Hepatocyte (in vitro differentiated cells): Measurements from ENCODE around the gene IGFL2. TPM values are rescaled to one million over a fixed set of nuclear protein-coding genes. Genes with fewer than 3 reads are reported as not detected.

Source experiments
- DNase-seq: peaks from one replicate; pipeline ENCODE4 v3.0.0-alpha.2; 2016; ENCODE audit warnings: low spot score
- H2AFZ ChIP-seq: fragments of 200-600 bp; sonication (generic); 2 replicates; pipeline ENCODE4 v1.6.0; 2016; ENCODE audit warnings: antibody characterized with exemption, mild to moderate bottlenecking
- H3K27ac ChIP-seq: fragments of 200-600 bp; sonication (generic); 2 replicates; pipeline ENCODE4 v1.5.1; 2016; ENCODE audit warnings: mild to moderate bottlenecking
- H3K27me3 ChIP-seq: fragments of 200-600 bp; sonication (generic); 2 replicates; pipeline ENCODE4 v1.6.1; 2016
- H3K36me3 ChIP-seq: fragments of 200-600 bp; sonication (generic); replicated peaks from 2 replicates; pipeline ENCODE4 v1.5.1; 2016; ENCODE audit warnings: low read depth; ENCODE audit not compliant: insufficient read depth
- H3K4me1 ChIP-seq: fragments of 200-600 bp; sonication (generic); 2 replicates; pipeline ENCODE4 v1.5.1; 2016; ENCODE audit warnings: mild to moderate bottlenecking, moderate library complexity; ENCODE audit not compliant: insufficient read depth
- H3K4me2 ChIP-seq: fragments of 200-600 bp; sonication (generic); 2 replicates; pipeline ENCODE4 v1.6.0; 2016
- H3K4me3 ChIP-seq: fragments of 200-600 bp; sonication (generic); 2 replicates; pipeline ENCODE4 v1.5.1; 2016; ENCODE audit warnings: mild to moderate bottlenecking
- H3K79me2 ChIP-seq: fragments of 200-600 bp; sonication (generic); 2 replicates; pipeline ENCODE4 v1.6.0; 2017; ENCODE audit warnings: mild to moderate bottlenecking
- H3K9me2 ChIP-seq: fragments of 200-600 bp; sonication (generic); replicated peaks from 2 replicates; pipeline ENCODE4 v1.6.0; 2017; ENCODE audit warnings: mild to moderate bottlenecking; ENCODE audit not compliant: insufficient read depth
- H3K9me3 ChIP-seq: fragments of 200-600 bp; sonication (generic); 2 replicates; pipeline ENCODE4 v1.5.1; 2016; ENCODE audit warnings: low read depth, mild to moderate bottlenecking
- H4K20me1 ChIP-seq: fragments of 200-600 bp; sonication (generic); 2 replicates; pipeline ENCODE4 v1.6.0; 2016; ENCODE audit warnings: mild to moderate bottlenecking; ENCODE audit not compliant: insufficient read depth, poor library complexity, severe bottlenecking
- CTCF ChIP-seq: fragments of 200-600 bp; sonication (generic); IDR thresholded peaks from 2 replicates; pipeline ENCODE4 v1.5.1; 2016; ENCODE audit warnings: antibody characterized with exemption, mild to moderate bottlenecking; ENCODE audit not compliant: poor library complexity
- EZH2 ChIP-seq: fragments of 200-600 bp; sonication (generic); IDR thresholded peaks from 2 replicates; pipeline ENCODE4 v1.6.1; 2016; ENCODE audit warnings: antibody characterized with exemption, mild to moderate bottlenecking, borderline replicate concordance
- EZH2phosphoT487 ChIP-seq: fragments of 200-600 bp; sonication (generic); IDR thresholded peaks from one replicate; pipeline ENCODE4 v1.6.1; 2018; ENCODE audit warnings: antibody characterized with exemption, mild to moderate bottlenecking, low read depth, moderate library complexity; ENCODE audit not compliant: unreplicated experiment, severe bottlenecking
- WGBS: methylation state at CpG from one replicate; pipeline ENCODE4 v1.1.6; 2016; ENCODE audit warnings: low lambda C conversion rate; ENCODE audit errors: missing lambda C conversion rate; 5-methylcytosine and 5-hydroxymethylcytosine counted together
- polyA plus RNA-seq: library from polyadenylated mRNA; unstranded; fragments of >200 nt; fragmentation: Nextera tagmentation; extraction: Ambion mirVana; gene quantifications from 2 replicates; pipeline ENCODE4 v1.2.1, GENCODE V29; 2016
- total RNA-seq: library from RNA; depleted of rRNA; stranded (reverse); fragments of >200 nt; gene quantifications from 2 replicates; pipeline ENCODE4 v1.2.3, GENCODE V29; 2014

Gene IGFL2
- total and polyA plus RNA-seq, 2 experiments from 2014 or later, result 15.2 to 22.9 TPM

- DNase-seq, result peak; percentile 65
- Histone ChIP-seq H2AFZ (peak overlapping the region; percentile 0), H3K4me3 (no peak overlapping the region), H4K20me1 (no peaks in the 10 kb centered on the region), H3K79me2 (no peaks in the 10 kb centered on the region), H3K9me3 (no peaks in the 10 kb centered on the region), H3K4me2 (peak overlapping the region; percentile 34), H3K4me1 (peaks cover 17% of the 10 kb centered on the region), H3K9me2 (no peaks in the 10 kb centered on the region), H3K27me3 (no peaks in the 10 kb centered on the region), H3K36me3 (no peaks in the 10 kb centered on the region), H3K27ac (peak overlapping the region; percentile 90)
- 41% methylated on average over 6 of the region's 6 CpGs for WGBS
- TF ChIP-seq EZH2 (no peak), CTCF (no peak), EZH2phosphoT487 (no peak)
Observed at GRCh38 chr19:46133101-46133627, 14.9 kb upstream of the IGFL2 start.

GRCh38 chr19:46133777-46134241 is 14.2 kb upstream of the IGFL2 start:
- no peak overlapping the region for H3K4me3 ChIP-seq
- H4K20me1 ChIP-seq, result no peaks in the 10 kb centered on the region
- peaks cover 17% of the 10 kb centered on the region for H3K4me1 ChIP-seq
- H3K36me3 ChIP-seq, result no peaks in the 10 kb centered on the region
- no peak overlapping the region for H3K4me2 ChIP-seq
- peak overlapping the region; percentile 90 for H3K27ac ChIP-seq
- H3K79me2 ChIP-seq, result no peaks in the 10 kb centered on the region
- no peaks in the 10 kb centered on the region for H3K9me2 ChIP-seq
- TF ChIP-seq EZH2phosphoT487 (no peak), CTCF (no peak), EZH2 (no peak)
- WGBS, result 90% methylated on average over 1 of the region's 1 CpG
- H2AFZ ChIP-seq, result no peak overlapping the region
- no peaks in the 10 kb centered on the region for H3K9me3 ChIP-seq
- DNase-seq, result no peak
- H3K27me3 ChIP-seq, result no peaks in the 10 kb centered on the region

GRCh38 chr19:46134527-46134926 is 13.5 kb upstream of the IGFL2 start:
- no peaks in the 10 kb centered on the region for H3K79me2 ChIP-seq
- no peak overlapping the region for H2AFZ ChIP-seq
- DNase-seq, result no peak
- H3K27me3 ChIP-seq, result no peaks in the 10 kb centered on the region
- H3K9me3 ChIP-seq, result no peaks in the 10 kb centered on the region
- H3K4me2 ChIP-seq, result no peak overlapping the region
- H3K36me3 ChIP-seq, result no peaks in the 10 kb centered on the region
- peak overlapping the region; percentile 90 for H3K27ac ChIP-seq
- H4K20me1 ChIP-seq, result no peaks in the 10 kb centered on the region
- no peak for TF ChIP-seq EZH2
- no peak for TF ChIP-seq CTCF
- TF ChIP-seq EZH2phosphoT487, result no peak
- no peak overlapping the region for H3K4me3 ChIP-seq
- H3K9me2 ChIP-seq, result no peaks in the 10 kb centered on the region
- H3K4me1 ChIP-seq, result peaks cover 17% of the 10 kb centered on the region
